Hematopoietic multipotent progenitor cell treated with erythropoietin and hydrocortisone succinate and interleukin-3 and kit ligand, for 6 days (in vitro differentiated cells): ENCODE data around the gene NRP1.
A peak's percentile ranks its signal among the peaks of the same experiment; 100 is the strongest.
"Not testable (repeated sequence)": the region's sequence is repeated elsewhere in the genome, so short reads cannot be mapped to it uniquely, and the experiment has no call there.

Experiments used
- DNase-seq: peaks from one replicate; pipeline ENCODE4 v3.0.0-alpha.2; 2015

Gene NRP1

DNA sequence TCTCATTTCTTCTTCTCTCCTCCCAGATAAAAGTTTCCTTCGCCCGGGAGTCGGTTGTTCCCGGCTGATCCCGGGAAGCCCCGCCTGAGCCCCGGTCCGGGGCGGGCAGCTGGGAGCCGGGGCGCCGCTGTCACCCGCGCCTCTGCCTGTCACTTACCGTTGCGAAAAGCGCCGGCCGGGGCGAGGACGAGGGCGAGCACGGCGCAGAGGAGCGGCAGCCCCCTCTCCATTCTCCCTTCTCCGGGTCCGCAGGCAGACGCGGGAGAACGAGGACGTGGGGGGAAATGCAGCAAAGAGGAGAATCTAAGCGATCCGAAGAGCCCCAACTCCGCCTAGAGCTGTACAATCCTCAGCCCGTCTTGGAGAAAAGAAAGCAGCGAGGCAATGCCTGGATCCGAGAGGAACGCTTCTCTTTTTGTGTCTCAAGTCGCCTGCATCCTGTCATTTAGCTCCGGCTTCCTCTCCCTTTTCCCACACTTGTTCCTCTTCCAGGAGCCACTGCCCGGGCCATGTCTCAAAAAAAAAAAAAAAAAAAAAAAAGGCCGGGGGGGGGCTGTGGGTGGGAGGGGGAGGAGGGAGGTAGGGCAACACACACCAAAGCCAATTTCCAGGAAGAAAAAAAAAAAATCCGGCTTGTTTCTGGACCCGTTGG, at the start of gene NRP1:
NRP1 (minus strand) TSS at position 515 of the 652 bp plus-strand sequence; CDS start at position 230, 285 bp downstream.
- DNase-seq = no peak

DNA sequence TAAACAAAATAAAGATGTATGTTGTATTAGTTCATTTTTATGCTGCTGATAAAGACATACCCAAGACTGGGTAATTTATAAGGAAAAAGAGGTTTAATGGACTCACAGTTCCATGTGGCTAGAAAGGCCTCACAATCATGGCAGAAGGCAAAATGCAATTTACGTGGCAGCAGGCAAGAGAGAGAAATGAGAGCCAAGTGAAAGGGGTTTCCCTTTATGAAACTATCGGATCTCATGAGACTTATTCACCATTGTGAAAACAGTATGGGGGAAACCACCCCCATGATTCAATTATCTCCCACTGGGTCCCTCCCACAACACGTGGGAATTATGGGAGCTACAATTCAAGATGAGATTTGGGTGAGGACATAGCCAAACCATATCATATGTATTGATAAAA, 49.7 kb upstream of the NRP1 start:
- not testable (repeated sequence) for DNase-seq

DNA sequence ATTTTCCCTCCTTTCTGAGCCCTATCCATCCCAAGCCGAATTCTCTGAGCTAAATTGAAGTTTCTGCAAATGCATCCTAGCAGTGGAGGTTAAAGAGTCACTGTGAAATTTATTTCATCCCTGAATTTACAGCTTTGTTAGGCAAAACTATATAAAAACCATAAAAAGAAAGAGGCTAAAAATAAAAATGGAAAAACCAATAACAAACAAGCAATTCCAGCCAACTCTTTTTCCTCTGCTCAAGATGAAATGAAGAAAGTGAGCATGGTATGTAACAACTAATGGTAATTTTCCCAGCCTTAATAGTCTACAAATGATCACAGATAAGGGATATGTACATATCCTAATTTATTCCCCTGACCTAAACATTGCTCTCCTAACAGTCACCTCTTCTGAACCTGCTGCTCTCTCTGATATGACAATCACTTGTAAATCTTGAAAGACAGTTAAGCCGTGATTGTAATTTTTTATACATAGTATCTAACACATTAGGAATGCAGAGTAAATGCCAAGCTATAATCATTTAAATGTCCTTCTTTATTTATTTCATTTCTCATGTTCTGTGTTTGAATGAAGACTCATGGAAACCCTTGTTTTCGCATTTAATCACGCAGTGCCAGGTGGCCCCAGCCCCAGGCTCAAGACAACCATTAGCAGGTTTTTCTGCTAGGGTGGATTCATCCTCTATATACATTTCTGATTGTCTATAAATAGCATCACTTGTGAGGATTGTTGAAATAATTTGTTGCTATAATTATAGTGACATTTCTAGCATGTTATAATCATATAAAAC, 48.6 kb upstream of the NRP1 start:
- no peak for DNase-seq

GRCh38 chr10:33382216-33382600, 47.7 kb upstream of the NRP1 start:
- no peak for DNase-seq

DNA sequence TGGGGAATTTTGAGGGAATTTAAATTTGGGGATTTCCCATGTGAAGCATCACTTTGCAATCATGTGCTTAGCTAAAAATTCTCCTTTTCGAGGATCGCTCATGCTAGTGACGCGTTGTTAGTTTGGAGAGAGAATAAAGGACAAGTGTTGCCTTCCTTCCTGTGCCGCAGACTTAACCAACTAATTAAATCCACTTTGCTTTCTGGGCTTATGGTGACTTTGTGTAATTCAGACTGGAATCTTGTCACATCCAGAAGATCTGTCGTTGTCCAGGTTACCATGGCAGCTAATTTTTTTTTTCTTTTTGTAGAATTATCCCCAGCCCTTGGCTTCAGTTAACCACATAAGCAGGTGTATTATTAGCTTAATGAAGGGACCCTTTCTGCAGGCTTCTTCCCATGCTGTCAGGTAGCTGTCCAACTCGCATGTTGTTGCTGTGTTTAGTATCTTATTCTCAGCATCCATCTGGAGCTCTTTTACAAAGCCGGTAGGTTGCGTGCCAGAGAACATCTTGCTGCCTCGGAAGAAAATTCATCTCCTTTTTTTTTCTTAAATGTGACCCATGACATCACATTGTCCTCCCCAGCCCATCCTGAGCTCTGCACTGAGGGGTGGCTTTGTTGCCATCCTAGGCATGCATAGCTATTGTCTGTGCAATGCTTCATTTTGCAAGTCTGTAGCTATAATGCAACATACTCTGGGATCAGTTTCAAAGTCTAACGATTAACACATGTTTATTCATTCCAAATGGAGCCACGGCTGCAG, 47.2 kb upstream of the NRP1 start:
- DNase-seq = no peak

DNA sequence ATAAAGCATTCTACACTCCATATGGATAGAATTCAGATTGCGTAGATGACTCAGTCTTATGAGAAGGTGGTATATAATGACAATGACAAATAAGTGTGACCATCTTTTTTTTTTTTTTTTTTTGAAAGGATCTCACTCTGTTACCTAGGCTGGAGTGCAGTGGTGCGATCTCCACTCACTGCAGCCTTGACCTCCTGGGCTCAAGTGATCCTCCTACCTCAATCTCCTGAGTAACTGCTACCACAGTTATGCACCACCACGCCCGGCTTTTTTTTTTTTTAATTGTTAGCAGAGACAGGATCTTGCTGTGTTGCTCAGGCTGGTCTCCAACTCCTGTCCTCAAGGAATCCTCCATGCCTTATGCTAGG, 43.2 kb upstream of the NRP1 start:
- DNase-seq = no peak

DNA sequence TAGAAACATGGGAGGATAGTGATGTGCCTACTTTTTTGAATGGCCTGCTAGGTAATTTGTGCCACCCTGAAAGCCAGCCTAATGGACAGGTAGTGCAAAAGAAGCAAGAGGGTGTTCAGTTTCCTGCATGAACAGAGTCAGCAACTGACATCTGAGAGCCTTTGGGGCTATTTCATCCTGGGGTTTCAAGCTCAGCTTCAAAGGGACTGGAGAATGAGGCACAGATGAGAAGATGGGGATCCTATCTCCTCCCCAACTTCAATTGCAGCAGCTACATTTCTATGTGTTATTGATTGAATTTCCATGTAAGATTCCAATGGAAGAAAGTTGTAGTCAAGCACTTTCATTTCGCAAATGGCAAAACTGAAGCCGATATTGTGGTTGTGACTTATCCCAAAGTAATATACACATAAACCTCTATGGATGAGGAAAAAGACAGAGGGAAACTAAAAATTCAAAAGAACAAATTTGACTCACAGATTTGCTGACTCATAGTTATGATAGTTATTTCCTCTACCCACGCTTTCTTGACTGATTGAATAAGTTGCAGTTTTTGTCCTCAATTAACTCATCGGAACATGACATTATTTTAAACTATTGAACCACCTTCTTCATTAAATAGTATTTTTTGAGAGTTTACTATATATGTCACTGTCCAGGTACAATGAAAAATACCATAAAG, 42.6 kb upstream of the NRP1 start:
- DNase-seq = no peak

GRCh38 chr10:33376476-33376875, 42.0 kb upstream of the NRP1 start:
- no peak for DNase-seq

DNA sequence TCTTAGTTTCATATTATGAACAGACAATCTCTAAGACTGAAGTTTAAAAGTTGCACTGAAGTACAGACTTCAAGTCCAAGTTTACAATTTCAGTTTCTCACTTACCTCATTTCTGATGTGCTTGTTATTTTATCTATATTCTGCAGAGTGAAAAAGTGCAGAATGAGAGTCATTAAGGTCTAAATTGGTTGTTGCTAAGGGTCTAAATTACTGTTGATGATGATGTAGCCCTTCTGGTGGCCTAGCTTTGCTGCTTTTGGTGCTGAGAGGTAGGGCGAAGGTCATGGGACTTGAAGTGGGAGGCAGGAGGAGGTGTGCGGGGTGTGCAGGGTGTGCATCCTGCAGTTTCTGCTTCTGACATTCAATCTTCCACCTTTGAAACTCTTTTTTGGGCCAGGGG, 38.8 kb upstream of the NRP1 start:
- no peak for DNase-seq

GRCh38 chr10:33371234-33371633, 36.8 kb upstream of the NRP1 start:
- DNase-seq = no peak

DNA sequence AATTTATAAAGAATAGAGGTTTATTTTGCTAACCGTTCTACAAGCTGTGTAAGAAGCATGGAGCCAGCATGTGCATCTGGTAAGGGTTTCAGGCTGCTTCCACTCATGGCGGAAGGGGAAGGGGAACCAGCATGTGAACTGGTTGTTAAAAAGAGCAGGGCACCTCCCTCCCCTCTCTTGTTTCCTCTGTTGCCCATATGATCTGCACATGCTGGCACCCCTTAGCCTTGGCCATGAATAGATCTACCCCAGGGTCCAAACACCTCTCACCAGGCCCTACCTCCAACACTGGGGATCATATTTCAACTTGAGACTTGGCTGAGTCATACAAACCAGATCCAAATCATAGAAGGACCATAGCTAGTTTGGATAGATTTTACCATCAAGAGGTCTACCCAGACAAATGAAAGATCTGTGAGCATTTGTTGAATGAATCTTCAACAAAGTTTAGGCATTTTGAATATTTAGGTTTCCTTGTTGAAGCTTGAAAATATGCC, 36.0 kb upstream of the NRP1 start:
- no peak for DNase-seq

DNA sequence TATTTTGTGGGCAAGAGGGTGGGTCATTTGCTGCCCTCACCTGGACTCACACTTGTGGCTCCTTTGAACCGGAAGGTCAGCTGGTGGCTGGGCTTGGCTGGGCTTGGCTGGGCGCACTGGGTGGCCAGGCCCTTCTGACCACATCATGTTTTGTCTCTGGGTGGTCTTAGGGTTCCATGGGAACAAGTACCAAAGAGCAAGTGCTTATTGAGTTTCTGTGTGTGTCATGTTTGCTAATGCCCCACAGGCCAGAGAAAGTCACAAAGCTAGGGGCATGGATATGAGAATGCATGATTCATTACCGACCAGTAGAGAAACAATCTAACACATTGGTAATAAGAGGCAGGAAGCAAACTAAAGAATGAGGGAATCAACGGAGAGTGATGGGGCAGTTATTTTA, 33.6 kb upstream of the NRP1 start:
- no peak for DNase-seq

GRCh38 chr10:33365871-33366411, 31.5 kb upstream of the NRP1 start:
- peak; percentile 72 for DNase-seq

DNA sequence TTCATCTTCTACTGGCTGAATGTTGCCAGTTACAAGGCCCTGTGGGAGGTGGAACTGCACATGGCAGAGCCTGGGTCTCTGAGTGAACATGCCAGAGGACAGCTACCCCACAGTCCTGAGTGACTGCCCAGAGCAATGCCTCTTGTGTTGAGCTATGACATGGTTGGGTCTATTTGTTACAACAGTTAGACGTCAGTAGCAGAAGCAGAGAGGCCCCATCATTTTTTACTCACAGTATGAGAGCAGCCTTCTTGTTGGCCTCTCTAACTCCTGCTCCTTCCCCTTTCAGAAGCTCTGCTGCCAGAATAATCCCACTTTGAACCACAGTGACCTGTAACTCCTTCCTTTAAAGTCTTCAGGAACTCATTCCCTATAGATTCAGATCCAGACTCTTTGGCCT, 30.8 kb upstream of the NRP1 start:
- DNase-seq = no peak

DNA sequence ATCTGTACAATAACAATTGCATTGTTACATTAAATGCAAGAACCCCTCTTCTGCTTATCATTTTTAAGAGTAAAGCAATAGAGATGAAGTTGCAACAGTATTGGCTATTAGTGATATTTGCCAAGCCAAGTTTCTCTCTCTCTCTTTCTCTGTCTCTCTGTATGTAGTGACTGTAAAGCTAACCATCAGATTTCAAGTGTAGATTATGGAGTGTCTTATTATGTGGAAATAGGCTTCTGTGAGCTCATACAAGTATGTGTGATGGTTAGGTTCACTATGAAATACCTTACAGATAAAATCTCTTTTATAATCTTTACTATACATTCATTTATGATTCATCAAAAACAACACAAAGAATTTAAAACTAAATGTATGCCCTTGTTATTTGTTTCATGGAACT, 28.6 kb upstream of the NRP1 start:
- peak; percentile 52 for DNase-seq

GRCh38 chr10:33358016-33358415, 23.5 kb upstream of the NRP1 start:
- no peak for DNase-seq

GRCh38 chr10:33355274-33355673, 20.8 kb upstream of the NRP1 start:
- DNase-seq = no peak

DNA sequence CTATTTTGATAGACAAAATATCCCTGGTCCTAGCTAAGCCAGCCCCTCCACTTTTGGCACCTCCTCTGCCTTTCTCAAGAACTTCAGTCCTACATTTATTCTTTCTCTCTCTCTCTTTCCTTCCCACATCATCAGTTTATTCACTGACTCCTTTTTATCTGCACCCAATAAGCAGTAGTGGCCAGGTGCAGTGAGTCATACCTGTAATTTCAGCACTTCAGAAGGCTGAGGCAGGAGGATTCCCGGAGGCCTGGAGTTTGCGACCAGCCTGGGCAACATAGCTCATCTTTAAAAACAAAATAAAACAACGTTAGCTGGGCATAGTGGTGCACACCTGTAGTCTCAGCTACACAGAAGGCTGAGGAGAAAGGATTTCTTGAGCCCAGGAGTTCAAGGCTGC, 19.4 kb upstream of the NRP1 start:
- DNase-seq = no peak

GRCh38 chr10:33353334-33353733, 18.9 kb upstream of the NRP1 start:
- DNase-seq = no peak

DNA sequence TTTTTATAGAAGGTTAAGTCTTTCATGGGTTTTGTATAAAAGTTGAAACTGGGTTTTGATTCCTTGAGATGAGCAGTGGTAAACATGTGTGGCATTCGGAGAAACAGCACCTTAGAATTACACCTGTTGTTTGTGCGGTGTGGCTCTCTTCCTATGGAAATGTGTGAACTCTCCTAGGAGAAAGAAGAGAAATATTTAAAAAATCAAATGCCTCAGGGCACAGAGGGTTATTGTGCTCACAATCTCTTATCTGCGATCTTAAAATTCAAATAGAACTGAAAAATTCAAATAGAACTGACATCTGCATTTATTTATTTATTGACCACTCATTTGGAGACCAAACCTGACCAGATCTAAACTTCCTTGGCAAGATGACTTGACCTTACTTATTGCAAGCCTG, 18.1 kb upstream of the NRP1 start:
- DNase-seq = no peak

DNA sequence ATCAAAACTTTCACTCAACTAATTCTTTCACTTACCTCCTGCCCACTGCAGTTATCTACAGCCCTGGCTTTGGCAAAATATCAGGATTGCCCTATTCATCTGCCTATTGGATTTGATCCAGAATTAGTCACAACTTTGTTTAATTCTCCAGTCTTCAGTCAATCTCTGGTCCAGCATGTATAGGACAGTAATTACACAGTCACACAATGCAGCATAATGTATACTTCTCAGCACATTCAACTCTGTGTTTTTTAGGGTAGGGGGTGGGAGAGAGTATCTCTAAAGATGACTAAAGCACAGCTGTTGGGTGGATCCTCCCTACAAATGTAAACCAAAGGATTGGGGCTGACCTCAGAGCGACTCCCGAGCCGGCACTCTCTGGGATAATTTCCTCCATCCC, 17.7 kb upstream of the NRP1 start:
- DNase-seq = no peak

- no peak for DNase-seq
These were observed 15.6 kb upstream of the NRP1 start for GRCh38 chr10:33350041-33350440.

DNA sequence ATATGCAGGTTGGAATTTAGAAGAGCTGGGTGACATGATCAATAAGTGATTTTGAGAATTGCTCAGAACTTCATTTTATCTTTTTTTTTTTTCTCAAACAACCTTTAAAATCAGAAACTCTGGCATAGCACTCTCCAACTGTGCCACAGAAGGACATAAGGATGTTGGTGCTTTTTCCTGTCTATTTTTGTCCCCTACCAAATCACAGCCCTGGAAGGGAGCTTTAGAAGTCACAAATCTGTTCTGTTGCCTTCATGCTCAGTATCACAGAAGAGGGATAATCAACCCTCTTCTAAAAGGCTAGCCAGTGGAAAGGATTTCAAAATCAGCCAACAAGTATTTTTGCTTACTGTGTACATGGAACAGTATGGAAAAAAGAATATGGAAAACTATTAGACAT, 14.8 kb upstream of the NRP1 start:
- no peak for DNase-seq
